HG03439 (cell line): ENCODE data around the gene AMBRA1.

ENCODE experiments used
- ATAC-seq: cut with Tn5 transposase; IDR thresholded peaks from one replicate; pipeline ENCODE4 v1.9.1; 2021; ENCODE audit warnings: mild to moderate bottlenecking, moderate library complexity; ENCODE audit not compliant: unreplicated experiment

AMBRA1 gene

DNA sequence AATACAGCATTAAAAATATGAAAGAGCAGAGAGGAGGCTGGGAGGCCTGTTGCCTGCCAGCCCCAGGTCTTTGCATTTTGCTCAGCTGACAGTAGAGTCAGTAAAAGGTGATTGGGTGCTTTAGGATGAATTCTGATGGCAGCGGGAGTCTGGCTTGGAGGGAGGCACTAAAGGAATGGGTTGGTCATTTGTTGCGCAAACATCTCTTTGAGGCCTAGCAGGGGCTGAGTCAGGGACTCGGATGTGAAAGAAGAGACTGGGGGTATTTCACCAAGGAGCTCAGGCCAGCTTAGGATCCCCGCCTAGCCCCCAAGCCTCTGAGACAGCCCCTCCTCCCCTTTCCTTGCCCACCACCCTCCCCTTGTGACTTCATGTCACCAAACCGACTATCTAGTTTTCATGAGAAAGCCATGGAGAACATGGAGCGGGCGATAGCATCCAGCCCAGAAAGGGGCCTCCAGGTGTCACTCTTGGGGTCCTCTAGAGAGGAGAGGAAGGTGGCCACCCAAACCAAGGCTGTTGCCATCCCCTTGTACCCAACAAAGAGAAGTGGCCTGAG lies 236.8 kb downstream of the AMBRA1 start:
- ATAC-seq = no peak

DNA sequence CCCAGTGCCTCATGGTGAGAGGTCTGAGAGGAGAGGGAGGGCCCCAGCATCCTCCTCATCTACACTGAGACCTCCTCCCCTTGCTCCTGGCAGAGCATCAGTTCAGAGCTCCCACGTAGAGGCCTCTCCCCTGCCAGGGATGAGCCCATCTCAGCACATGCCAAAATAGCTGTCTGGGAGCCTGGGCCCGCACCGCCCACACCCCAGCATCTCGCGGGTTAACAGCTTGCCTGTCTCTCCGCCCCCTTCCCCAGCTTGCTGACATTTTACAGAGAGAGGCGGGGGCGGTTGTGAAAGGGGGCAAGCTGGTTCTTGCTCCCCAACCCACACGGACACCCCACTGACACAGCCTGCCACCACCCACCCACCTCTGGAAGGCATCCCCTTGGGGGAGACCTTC lies 240.1 kb downstream of the AMBRA1 start:
- ATAC-seq = no peak

DNA sequence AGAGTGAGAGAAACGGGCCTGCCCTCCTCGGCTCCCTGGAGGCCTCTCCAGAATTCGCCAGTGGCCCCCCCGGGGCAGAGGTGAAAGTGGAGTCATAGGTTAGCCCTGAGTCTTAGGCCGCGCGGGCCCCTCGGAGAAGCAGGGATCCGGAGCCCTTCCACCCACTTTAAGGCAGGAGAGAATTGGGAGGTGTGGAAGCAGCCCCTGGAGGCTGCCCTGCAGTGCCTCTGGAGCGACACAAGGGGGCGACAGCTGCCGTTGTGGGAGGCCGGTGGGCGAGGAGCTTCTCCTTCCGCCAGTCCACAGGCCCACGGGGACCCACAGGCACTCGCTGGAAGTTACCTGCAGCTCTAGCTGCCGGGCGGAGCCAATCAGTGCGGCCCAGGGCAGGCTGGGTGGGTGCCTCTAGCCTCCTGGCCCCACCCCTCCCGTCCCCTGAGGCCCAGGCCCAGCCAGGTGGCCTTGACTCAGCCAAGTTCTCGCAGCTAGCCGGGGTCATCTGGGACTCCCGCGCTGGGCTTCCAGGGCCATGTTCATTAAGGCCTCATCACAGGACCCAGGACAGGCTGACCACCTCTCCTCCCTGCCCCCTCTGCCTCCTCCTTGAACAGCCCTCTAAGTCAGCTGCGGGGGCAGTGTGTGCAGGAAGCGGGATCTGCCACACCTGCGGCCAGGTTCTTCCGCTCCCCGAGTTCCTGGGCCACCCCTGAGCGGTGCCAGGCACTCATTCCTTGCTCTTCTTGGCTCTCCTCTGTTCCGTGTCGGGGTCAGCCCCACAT lies 241.6 kb downstream of the AMBRA1 start:
- no peak for ATAC-seq

DNA sequence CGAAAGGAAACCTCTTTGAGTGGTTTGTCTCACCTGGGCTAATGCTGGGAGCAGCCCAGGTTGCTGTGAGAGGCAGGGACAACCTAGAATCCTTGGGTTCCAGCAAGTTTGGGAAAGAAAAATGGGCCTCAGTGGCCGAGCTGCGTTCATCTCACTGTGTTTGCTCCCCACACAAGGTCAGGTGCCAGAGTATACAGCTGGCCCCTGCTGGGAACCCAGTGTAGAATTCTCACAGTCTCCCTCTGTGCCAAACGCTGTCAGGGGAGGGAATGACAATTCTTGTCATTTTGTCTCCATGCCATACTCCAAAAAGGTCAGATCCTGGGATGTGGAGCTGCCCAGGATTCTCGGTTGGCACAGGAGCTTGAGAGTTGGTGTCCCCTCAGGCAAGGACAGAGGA lies 242.2 kb downstream of the AMBRA1 start:
- ATAC-seq = no peak

DNA sequence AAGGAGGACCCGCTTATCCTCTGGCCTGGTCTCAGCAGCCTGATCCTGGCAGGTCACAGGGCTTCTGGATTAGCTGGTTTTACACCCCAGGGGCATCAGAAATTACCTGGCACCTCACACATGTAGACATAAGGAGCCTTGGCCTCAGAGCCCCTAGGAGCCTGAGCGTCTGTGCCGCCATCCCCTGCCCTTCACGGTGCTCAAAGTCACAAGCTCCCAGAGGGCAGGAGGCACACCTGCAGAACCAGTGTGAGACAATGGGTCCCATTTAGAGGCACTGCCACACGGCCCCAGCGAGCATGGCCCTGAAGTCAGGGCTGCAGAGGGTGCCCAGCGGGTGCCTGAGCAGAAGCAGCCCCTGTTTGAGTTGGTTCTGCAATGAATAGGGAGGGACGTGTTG lies 242.7 kb downstream of the AMBRA1 start:
- ATAC-seq = no peak

DNA sequence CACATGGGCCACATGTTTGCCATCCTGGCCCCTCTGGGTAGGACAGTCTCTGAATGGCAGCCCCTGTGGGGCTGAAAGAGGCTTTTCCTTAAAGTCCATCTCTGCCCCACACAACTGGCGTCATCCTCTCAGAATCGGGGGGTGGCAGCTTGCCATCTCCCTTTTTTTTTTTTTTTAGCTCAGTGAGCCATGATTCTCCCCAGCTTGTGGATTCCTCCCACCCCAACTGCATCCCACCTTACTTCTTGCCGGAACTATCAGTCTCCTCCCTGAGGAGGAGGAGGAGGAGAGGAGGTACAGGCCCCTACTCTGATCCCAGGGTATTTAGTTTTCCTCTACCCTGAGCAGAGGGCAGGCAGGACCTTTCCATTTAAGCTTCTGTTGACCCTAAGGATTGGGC lies 243.1 kb downstream of the AMBRA1 start:
- no peak for ATAC-seq

DNA sequence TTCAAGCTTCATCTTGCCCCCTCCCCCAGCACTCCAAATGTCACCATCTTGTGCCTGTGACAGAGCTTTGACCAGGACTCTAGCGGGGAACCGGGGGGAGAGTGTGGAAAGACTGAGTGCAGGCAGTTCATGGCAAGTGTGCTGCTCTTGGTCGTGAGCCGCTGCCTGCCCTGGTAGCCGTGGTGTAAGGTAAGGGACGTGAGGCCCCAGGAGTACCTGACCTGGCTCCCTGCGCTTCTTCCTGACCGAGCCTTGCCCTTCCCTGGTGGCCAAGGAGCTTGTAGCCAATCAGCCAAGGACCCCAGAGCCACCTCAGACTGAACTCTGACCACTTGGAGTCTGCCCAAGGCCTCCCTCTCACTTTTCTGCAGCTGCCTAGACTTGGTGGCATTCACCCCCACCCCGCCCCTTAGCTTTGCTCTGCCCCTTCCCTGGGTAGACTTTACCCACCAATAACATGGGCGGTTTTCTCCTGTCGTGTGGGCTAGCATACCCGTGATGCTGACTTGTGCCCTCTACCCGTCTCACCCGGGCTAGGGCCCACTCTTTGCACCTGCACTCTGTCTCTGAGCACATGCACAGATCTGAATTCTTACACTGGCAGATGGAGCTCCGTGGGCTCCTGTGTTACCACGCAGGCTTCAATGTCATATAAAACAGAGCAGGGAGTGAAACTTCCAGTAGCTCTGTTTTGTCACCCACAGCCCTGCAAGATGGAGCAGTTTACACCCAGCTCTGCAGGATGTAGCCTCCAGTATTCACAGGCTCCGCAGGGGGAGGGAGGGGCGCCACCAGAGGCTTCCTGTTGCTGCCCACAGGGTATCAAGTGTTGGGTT lies 245.0 kb downstream of the AMBRA1 start:
- ATAC-seq = no peak

DNA sequence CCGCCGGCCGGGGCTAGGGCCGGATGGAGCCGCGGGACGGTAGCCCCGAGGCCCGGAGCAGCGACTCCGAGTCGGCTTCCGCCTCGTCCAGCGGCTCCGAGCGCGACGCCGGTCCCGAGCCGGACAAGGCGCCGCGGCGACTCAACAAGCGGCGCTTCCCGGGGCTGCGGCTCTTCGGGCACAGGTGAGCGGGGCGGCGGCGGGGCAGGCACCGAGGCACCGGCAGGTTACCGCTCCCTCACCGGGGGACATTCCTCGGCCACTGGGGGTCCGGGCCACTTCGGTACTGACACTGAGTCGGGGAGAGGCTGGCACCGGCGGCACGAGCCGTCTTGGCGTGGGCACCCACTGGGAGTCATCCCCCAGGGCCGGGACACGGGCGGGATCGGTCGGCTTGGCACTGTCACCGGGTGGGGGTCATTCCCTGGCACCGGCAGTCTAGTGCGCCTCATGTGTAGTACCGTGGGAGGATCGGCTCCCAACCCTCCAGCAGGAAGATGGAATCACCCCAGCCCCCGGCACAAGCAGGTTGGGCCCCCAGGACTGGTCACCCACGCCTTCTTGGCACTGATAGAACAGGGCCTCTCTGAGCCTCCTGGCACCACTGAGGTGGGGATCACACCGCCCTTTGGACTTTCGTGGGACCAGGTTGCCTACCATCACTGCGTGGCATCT lies 246.0 kb downstream of the AMBRA1 start:
- peak; percentile 15 for ATAC-seq

DNA sequence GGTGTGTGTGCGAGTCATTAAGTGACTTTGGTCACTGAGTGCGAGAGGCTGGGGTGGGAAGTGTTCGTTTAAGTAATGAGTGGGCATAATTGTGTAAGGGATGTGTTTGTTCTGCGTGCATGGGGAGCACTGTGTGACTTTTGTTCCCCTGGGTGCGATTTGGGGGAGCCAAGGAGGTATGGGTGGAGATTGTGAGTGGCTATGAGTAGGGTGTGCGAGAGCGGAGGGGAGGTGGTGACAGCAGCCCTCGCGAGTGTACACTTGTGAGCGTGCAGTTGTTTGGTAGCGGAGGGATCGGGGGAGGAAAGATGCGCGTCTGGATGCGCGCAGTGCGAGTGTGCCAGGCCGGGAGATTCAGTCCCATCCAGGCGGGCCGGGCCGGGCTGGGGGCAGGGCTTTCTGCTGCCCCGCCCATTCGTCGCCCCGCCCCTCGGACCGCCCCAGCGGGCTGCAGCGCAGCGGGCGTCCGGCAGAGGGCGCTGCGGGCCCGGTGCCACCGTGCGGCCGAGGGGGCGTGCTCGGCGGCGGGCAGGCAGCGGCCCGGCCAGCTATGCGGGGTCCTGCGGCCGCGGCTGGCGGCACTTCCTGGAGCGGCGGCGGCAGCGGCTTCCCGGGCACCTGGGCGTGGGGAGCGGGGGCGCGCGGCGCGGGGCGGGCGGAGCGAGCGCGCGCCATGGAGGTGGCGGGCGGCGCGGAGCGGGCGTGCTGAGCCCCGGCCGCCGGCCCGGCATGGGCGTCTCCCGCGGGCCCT lies 246.8 kb downstream of the AMBRA1 start, which contains the start of gene DGKZ:
DGKZ (plus strand) TSS at position 578 of the 751 bp plus-strand sequence. CDS start 197 bp downstream, outside the sequence.
- ATAC-seq = peak; percentile 71
